ENCODE measurements around the gene C5. TPM values are rescaled to one million over a fixed set of nuclear protein-coding genes. Genes with fewer than 3 reads are reported as not detected.

The C5 gene
- total RNA-seq, 1 donor from 2014 or later: 5.5 TPM

DNA sequence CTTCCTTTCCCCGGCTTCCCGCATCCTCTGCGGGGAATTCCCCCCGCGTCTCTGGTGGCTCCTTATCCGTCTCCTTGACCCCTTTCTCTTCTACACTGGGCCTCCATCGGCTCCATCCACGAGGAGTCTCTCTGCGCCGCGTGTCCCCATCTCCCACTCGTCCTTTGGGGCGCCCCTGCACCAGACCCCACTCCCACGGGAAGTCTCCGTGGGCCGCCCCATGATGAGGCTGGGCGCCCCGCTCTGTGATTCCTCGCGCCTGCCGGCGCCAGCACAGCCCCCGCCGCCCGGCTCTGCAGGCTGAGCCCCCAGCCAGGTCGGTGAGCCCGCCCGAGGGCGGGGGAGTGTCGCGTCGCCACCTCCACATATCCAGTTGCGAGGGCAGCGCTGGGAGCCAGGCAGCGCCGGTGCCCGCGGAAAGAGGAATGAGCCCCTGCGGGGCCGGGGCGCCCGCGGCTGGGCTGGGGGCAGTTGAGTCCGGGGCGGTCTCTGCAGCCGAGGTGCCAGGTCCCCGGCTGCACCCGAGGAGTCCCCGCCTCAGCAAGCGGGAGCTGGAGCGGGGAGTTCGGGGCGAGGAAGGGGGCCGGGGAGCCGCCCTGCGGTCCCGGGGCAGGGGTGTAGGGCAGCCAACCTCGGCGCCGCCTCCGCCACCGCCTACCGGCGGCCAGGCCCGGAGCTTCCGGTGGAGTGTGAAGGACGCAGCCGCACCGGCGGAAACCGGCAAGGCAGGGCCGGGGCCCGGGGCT lies 121.4 kb downstream of the C5 start:
- Mint-ChIP-seq H3K9me3 (no peaks in the 10 kb centered on the region), H3K4me3 (peak overlapping the region; percentile 76), H3K36me3 (no peaks in the 10 kb centered on the region), H3K4me1 (peaks cover 18% of the 10 kb centered on the region), H3K27ac (no peak overlapping the region), H3K27me3 (ENCODE audit: insufficient read depth, low read depth) (peaks cover 7% of the 10 kb centered on the region)
- Histone ChIP-seq H4K20me1 (ENCODE audit: low read depth) (no peaks in the 10 kb centered on the region), H2AFZ (replicated peaks) (peak overlapping the region; percentile 96), H3K27ac (no peak overlapping the region), H3K27me3 (peaks cover 14% of the 10 kb centered on the region), H3K4me3 (peak overlapping the region; percentile 63), H3K9me3 (ENCODE audit: low read depth) (no peaks in the 10 kb centered on the region), H3K4me2 (peak overlapping the region; percentile 91), H3K79me2 (ENCODE audit: low read depth) (no peaks in the 10 kb centered on the region), H3K36me3 (no peaks in the 10 kb centered on the region), H3K4me1 (peaks cover 4% of the 10 kb centered on the region), H3F3A (ENCODE audit: low read depth) (peaks cover 13% of the 10 kb centered on the region), H3K9ac (no peak overlapping the region)
- peak; percentile 81 for DNase-seq (ENCODE audit: low spot score)
- TF ChIP-seq EZH2 (IDR thresholded peaks at IDR 0.05) (peak; percentile 34), EZH2phosphoT487 (IDR thresholded peaks at IDR 0.05) (no peak)

DNA sequence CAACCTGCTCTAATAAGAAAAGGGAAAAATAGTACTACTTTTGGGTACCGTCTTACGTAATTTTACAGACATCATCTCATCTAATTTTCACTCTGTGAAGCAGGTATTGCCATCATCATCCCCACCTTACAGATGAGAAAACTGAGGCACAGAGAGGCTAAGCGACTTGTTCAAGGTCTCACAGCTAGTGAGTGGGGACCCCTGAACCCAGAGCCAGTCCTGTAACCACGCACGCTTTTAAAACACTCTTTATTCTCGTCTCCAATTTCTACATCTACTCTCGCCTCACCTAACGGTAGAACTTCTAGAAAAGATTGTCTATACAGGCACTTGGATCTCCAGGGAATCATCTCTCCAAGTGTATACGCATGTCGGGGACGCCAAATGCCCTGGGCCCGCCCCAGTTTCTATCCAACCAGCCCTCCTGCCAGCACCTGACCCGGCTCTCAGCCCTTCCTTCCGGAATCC lies 122.0 kb downstream of the C5 start:
- Histone ChIP-seq H3K27ac (no peak overlapping the region), H3K4me3 (peak overlapping the region; percentile 63), H3K4me1 (peaks cover 4% of the 10 kb centered on the region), H3K4me2 (peak overlapping the region; percentile 91), H3F3A (ENCODE audit: low read depth) (peaks cover 13% of the 10 kb centered on the region), H3K9me3 (ENCODE audit: low read depth) (no peaks in the 10 kb centered on the region), H3K79me2 (ENCODE audit: low read depth) (no peaks in the 10 kb centered on the region), H4K20me1 (ENCODE audit: low read depth) (no peaks in the 10 kb centered on the region), H3K27me3 (peaks cover 14% of the 10 kb centered on the region), H3K9ac (no peak overlapping the region), H3K36me3 (no peaks in the 10 kb centered on the region), H2AFZ (replicated peaks) (peak overlapping the region; percentile 96)
- Mint-ChIP-seq H3K4me1 (peaks cover 18% of the 10 kb centered on the region), H3K36me3 (no peaks in the 10 kb centered on the region), H3K9me3 (no peaks in the 10 kb centered on the region), H3K27me3 (ENCODE audit: insufficient read depth, low read depth) (peaks cover 4% of the 10 kb centered on the region), H3K27ac (no peak overlapping the region), H3K4me3 (peak overlapping the region; percentile 76)
- peak; percentile 39 for DNase-seq (ENCODE audit: low spot score)
- TF ChIP-seq EZH2 (IDR thresholded peaks at IDR 0.05): no peak
- TF ChIP-seq EZH2phosphoT487 (IDR thresholded peaks at IDR 0.05): no peak
- TF ChIP-seq, protein P1, sequence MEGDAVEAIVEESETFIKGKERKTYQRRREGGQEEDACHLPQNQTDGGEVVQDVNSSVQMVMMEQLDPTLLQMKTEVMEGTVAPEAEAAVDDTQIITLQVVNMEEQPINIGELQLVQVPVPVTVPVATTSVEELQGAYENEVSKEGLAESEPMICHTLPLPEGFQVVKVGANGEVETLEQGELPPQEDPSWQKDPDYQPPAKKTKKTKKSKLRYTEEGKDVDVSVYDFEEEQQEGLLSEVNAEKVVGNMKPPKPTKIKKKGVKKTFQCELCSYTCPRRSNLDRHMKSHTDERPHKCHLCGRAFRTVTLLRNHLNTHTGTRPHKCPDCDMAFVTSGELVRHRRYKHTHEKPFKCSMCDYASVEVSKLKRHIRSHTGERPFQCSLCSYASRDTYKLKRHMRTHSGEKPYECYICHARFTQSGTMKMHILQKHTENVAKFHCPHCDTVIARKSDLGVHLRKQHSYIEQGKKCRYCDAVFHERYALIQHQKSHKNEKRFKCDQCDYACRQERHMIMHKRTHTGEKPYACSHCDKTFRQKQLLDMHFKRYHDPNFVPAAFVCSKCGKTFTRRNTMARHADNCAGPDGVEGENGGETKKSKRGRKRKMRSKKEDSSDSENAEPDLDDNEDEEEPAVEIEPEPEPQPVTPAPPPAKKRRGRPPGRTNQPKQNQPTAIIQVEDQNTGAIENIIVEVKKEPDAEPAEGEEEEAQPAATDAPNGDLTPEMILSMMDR (IDR thresholded peaks at IDR 0.05): no peak

DNA sequence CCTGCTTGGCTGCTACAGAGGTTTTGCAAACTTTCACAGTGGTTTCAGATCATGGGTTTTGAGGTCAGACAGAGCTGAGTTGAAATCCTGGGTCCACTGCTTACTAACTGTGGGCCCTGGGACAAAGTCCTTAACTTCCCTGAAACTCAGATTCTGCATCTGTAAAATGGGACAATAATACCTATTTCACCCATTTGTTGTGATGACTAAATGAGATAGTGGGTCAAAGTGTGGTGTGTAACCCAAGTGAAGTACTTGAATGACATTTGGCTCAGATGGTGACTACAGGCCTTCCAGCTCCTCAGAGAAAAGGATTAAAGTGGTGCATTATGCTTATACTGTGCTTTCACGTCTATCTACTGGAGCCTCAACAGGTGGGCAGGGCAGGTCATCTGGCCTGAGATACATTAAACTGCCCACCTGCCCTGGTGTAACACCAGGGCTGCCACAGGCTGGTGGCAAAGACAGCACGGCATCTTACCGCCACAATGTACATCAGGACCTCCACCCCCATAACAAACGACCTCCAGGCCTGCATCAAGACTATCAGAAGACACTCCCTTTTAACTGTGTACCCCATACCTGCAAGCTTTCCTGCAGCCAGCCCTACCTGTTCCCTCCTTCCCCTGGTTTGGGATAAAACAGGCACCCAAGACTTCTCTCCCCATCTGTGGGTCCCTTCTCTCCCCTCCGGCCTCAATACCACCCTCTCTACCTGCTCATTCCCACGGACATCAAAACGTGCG lies 122.6 kb downstream of the C5 start:
- peaks cover 4% of the 10 kb centered on the region for H3K27me3 Mint-ChIP-seq (ENCODE audit: insufficient read depth, low read depth)
- H3K4me3 Mint-ChIP-seq: no peak overlapping the region
- Histone ChIP-seq H4K20me1 (ENCODE audit: low read depth) (no peaks in the 10 kb centered on the region), H3K27ac (no peak overlapping the region), H3K27me3 (peaks cover 14% of the 10 kb centered on the region), H3K4me2 (no peak overlapping the region), H2AFZ (replicated peaks) (no peak overlapping the region), H3K4me3 (no peak overlapping the region), H3K4me1 (peaks cover 4% of the 10 kb centered on the region), H3K9me3 (ENCODE audit: low read depth) (no peaks in the 10 kb centered on the region), H3K79me2 (ENCODE audit: low read depth) (no peaks in the 10 kb centered on the region), H3F3A (ENCODE audit: low read depth) (peaks cover 13% of the 10 kb centered on the region), H3K9ac (no peak overlapping the region), H3K36me3 (no peaks in the 10 kb centered on the region)
- peaks cover 19% of the 10 kb centered on the region for H3K4me1 Mint-ChIP-seq
- DNase-seq (ENCODE audit: low spot score): no peak
- H3K36me3 Mint-ChIP-seq: no peaks in the 10 kb centered on the region
- H3K27ac Mint-ChIP-seq: no peak overlapping the region
- TF ChIP-seq EZH2phosphoT487 (IDR thresholded peaks at IDR 0.05): no peak
- no peak for TF ChIP-seq EZH2 (IDR thresholded peaks at IDR 0.05)
- TF ChIP-seq, protein P1 (IDR thresholded peaks at IDR 0.05): no peak
- no peaks in the 10 kb centered on the region for H3K9me3 Mint-ChIP-seq
